AG04450 (cell line): ENCODE measurements around the gene MCRIP2. TPM values are rescaled to one million over a fixed set of nuclear protein-coding genes. Genes with fewer than 3 reads are reported as not detected.

Experiments used
- CTCF ChIA-PET: fragments of 300-600, 350-600 bp; formaldehyde crosslinking; extraction: SDS; loops from one replicate; lab custom pipeline; 2022; ENCODE audit warnings: antibody characterized with exemption, inconsistent platforms; lab: Charles Lee
- POLR2A ChIA-PET: fragments of 350-600 bp; formaldehyde crosslinking; extraction: SDS; loops from one replicate; lab custom pipeline; 2021; ENCODE audit warnings: antibody characterized with exemption, inconsistent platforms; lab: Yijun Ruan, JAX
- DNase-seq: peaks from one replicate; pipeline ENCODE4 v3.0.0-alpha.2; 2011; ENCODE audit warnings: low read depth, low spot score
- H3K27ac ChIP-seq: one replicate; pipeline ENCODE4 v1.5.1; 2012; ENCODE audit warnings: low read depth, low read length, control low read depth
- H3K27me3 ChIP-seq: one replicate; pipeline ENCODE4 v1.6.0; 2012; ENCODE audit warnings: low read length; ENCODE audit not compliant: control insufficient read depth, insufficient read depth
- H3K4me3 ChIP-seq: 2 replicates; pipeline ENCODE4 v1.5.1; 2011; ENCODE audit warnings: mild to moderate bottlenecking, low read depth, low read length, control low read depth
- H3K9me3 ChIP-seq: 2 replicates; pipeline ENCODE4 v1.5.1; 2012; ENCODE audit warnings: low read length; ENCODE audit not compliant: control insufficient read depth, insufficient read depth
- CTCF ChIP-seq: IDR thresholded peaks from 2 replicates; pipeline ENCODE4 v1.5.1; 2011; ENCODE audit warnings: low read depth, low read length, control low read depth, inconsistent platforms
- polyA plus RNA-seq: library from polyadenylated mRNA; depleted of rRNA; stranded (reverse); fragments of >200 nt; gene quantifications from 2 replicates; pipeline ENCODE4 v1.2.3, GENCODE V29; 2011

The MCRIP2 gene
- polyA plus RNA-seq, 1 experiment: 6.7 TPM

- POLR2A ChIA-PET: no interaction called here
- Histone ChIP-seq H3K4me3 (no peak overlapping the region), H3K27me3 (no peaks in the 10 kb centered on the region), H3K27ac (no peak overlapping the region), H3K9me3 (no peaks in the 10 kb centered on the region; the same call in 1 of the 2 replicates)
- TF ChIP-seq CTCF: no peak
- CTCF ChIA-PET: no interaction called here
- no peak for DNase-seq
Measured at GRCh38 chr16:659618-660017, 18.0 kb downstream of the MCRIP2 start.

GRCh38 chr16:660132-660458, 18.5 kb downstream of the MCRIP2 start:
- H3K27ac ChIP-seq: no peak overlapping the region
- TF ChIP-seq CTCF: no peak
- POLR2A ChIA-PET: no interaction called here
- no peaks in the 10 kb centered on the region for H3K27me3 ChIP-seq
- H3K4me3 ChIP-seq: no peak overlapping the region
- no peaks in the 10 kb centered on the region; the same call in 1 of the 2 replicates for H3K9me3 ChIP-seq
- DNase-seq: no peak
- CTCF ChIA-PET: no interaction called here

- ChIA-PET POLR2A (interaction anchor here (0.7 kb wide), 1 partner anchor 73 kb away, joined by 3 read pairs; no protein-coding TSS in a partner anchor), CTCF (interaction anchor here (1.0 kb wide), 1 partner anchor 16 kb away, joined by 3 read pairs; no protein-coding TSS in a partner anchor)
- Histone ChIP-seq H3K4me3 (no peak overlapping the region), H3K27me3 (no peaks in the 10 kb centered on the region), H3K9me3 (no peaks in the 10 kb centered on the region; the same call in 1 of the 2 replicates), H3K27ac (peak overlapping the region; percentile 39)
- peak; percentile 55 for DNase-seq
- TF ChIP-seq CTCF: peak; percentile 50
Measured at GRCh38 chr16:660459-661183, 19.0 kb downstream of the MCRIP2 start.

GRCh38 chr16:661184-661821, 19.7 kb downstream of the MCRIP2 start:
- TF ChIP-seq CTCF: peak; percentile 5; the same call in 1 of the 2 replicates
- no peak for DNase-seq
- H3K27ac ChIP-seq: peak overlapping the region; percentile 11
- no peak overlapping the region for H3K4me3 ChIP-seq
- H3K9me3 ChIP-seq: no peaks in the 10 kb centered on the region; the same call in 1 of the 2 replicates
- ChIA-PET POLR2A (interaction anchor here (0.7 kb wide), 2 partner anchors 46 to 73 kb away, joined by 3 read pairs; no protein-coding TSS in a partner anchor), CTCF (interaction anchor here (1.0 kb wide), 1 partner anchor 15 kb away, joined by 3 read pairs; no protein-coding TSS in a partner anchor)
- no peaks in the 10 kb centered on the region for H3K27me3 ChIP-seq

- ChIA-PET POLR2A (no interaction called here), CTCF (no interaction called here)
- Histone ChIP-seq H3K27me3 (no peaks in the 10 kb centered on the region), H3K9me3 (no peaks in the 10 kb centered on the region; the same call in 1 of the 2 replicates), H3K27ac (no peak overlapping the region), H3K4me3 (no peak overlapping the region)
- no peak for DNase-seq
- no peak for TF ChIP-seq CTCF
Measured at GRCh38 chr16:662095-662494, 20.5 kb downstream of the MCRIP2 start.
